Esophagus squamous epithelium (tissue), 4 donors: ENCODE measurements around the gene HOXA9.

Experiments used
- CTCF ChIP-seq, 6 experiments: fragments of 450-650 bp in 4 of 6; fragments of 200-600 bp in 2 of 6; sonication (generic) in 2 of 6; IDR thresholded peaks; one replicate each; pipeline ENCODE4 v1.5.1; 2016 to 2019; ENCODE audit warnings: antibody characterized with exemption in 6 of 6, mild to moderate bottlenecking in 4 of 6, moderate library complexity in 4 of 6
- POLR2A ChIP-seq, 4 donors: fragments of 450-650 bp; IDR thresholded peaks; one replicate each; pipeline ENCODE4 v1.6.1; 2017; ENCODE audit warnings: antibody characterized with exemption in 4 of 4, mild to moderate bottlenecking in 4 of 4, moderate library complexity in 3 of 4

GRCh38 chr7:27158436-27159265 lies 6.7 kb downstream of the HOXA9 start:
- TF ChIP-seq CTCF (IDR thresholded peaks at IDR 0.05) (no peak), POLR2A (IDR thresholded peaks at IDR 0.05) (no peak)
